Hepatocyte (in vitro differentiated cells): ENCODE measurements around the gene ACSS1. TPM values are rescaled to one million over a fixed set of nuclear protein-coding genes. Genes with fewer than 3 reads are reported as not detected.

Source experiments
- DNase-seq: peaks from one replicate; pipeline ENCODE4 v3.0.0-alpha.2; 2016; ENCODE audit warnings: low spot score
- H2AFZ ChIP-seq: fragments of 200-600 bp; sonication (generic); 2 replicates; pipeline ENCODE4 v1.6.0; 2016; ENCODE audit warnings: antibody characterized with exemption, mild to moderate bottlenecking
- H3K27ac ChIP-seq: fragments of 200-600 bp; sonication (generic); 2 replicates; pipeline ENCODE4 v1.5.1; 2016; ENCODE audit warnings: mild to moderate bottlenecking
- H3K27me3 ChIP-seq: fragments of 200-600 bp; sonication (generic); 2 replicates; pipeline ENCODE4 v1.6.1; 2016
- H3K36me3 ChIP-seq: fragments of 200-600 bp; sonication (generic); replicated peaks from 2 replicates; pipeline ENCODE4 v1.5.1; 2016; ENCODE audit warnings: low read depth; ENCODE audit not compliant: insufficient read depth
- H3K4me1 ChIP-seq: fragments of 200-600 bp; sonication (generic); 2 replicates; pipeline ENCODE4 v1.5.1; 2016; ENCODE audit warnings: mild to moderate bottlenecking, moderate library complexity; ENCODE audit not compliant: insufficient read depth
- H3K4me2 ChIP-seq: fragments of 200-600 bp; sonication (generic); 2 replicates; pipeline ENCODE4 v1.6.0; 2016
- H3K4me3 ChIP-seq: fragments of 200-600 bp; sonication (generic); 2 replicates; pipeline ENCODE4 v1.5.1; 2016; ENCODE audit warnings: mild to moderate bottlenecking
- H3K79me2 ChIP-seq: fragments of 200-600 bp; sonication (generic); 2 replicates; pipeline ENCODE4 v1.6.0; 2017; ENCODE audit warnings: mild to moderate bottlenecking
- H3K9me2 ChIP-seq: fragments of 200-600 bp; sonication (generic); replicated peaks from 2 replicates; pipeline ENCODE4 v1.6.0; 2017; ENCODE audit warnings: mild to moderate bottlenecking; ENCODE audit not compliant: insufficient read depth
- H3K9me3 ChIP-seq: fragments of 200-600 bp; sonication (generic); 2 replicates; pipeline ENCODE4 v1.5.1; 2016; ENCODE audit warnings: low read depth, mild to moderate bottlenecking
- H4K20me1 ChIP-seq: fragments of 200-600 bp; sonication (generic); 2 replicates; pipeline ENCODE4 v1.6.0; 2016; ENCODE audit warnings: mild to moderate bottlenecking; ENCODE audit not compliant: insufficient read depth, poor library complexity, severe bottlenecking
- CTCF ChIP-seq: fragments of 200-600 bp; sonication (generic); IDR thresholded peaks from 2 replicates; pipeline ENCODE4 v1.5.1; 2016; ENCODE audit warnings: antibody characterized with exemption, mild to moderate bottlenecking; ENCODE audit not compliant: poor library complexity
- EZH2 ChIP-seq: fragments of 200-600 bp; sonication (generic); IDR thresholded peaks from 2 replicates; pipeline ENCODE4 v1.6.1; 2016; ENCODE audit warnings: antibody characterized with exemption, mild to moderate bottlenecking, borderline replicate concordance
- EZH2phosphoT487 ChIP-seq: fragments of 200-600 bp; sonication (generic); IDR thresholded peaks from one replicate; pipeline ENCODE4 v1.6.1; 2018; ENCODE audit warnings: antibody characterized with exemption, mild to moderate bottlenecking, low read depth, moderate library complexity; ENCODE audit not compliant: unreplicated experiment, severe bottlenecking
- WGBS: methylation state at CpG from one replicate; pipeline ENCODE4 v1.1.6; 2016; ENCODE audit warnings: low lambda C conversion rate; ENCODE audit errors: missing lambda C conversion rate; 5-methylcytosine and 5-hydroxymethylcytosine counted together
- polyA plus RNA-seq: library from polyadenylated mRNA; unstranded; fragments of >200 nt; fragmentation: Nextera tagmentation; extraction: Ambion mirVana; gene quantifications from 2 replicates; pipeline ENCODE4 v1.2.1, GENCODE V29; 2016
- total RNA-seq: library from RNA; depleted of rRNA; stranded (reverse); fragments of >200 nt; gene quantifications from 2 replicates; pipeline ENCODE4 v1.2.3, GENCODE V29; 2014

ACSS1 gene
- total and polyA plus RNA-seq, 2 experiments from 2014 or later = 20.5 to 37.7 TPM

GRCh38 chr20:25081730-25082497, 24.0 kb upstream of the ACSS1 start, which contains the start of gene VSX1:
Gene VSX1, minus strand, starts transcription at chr20:25082141. Its CDS starts 45 bp downstream, at chr20:25082096.
- no peak within 1 kb of the TSS for H3K4me3 ChIP-seq
- H4K20me1 ChIP-seq = no peaks in the 10 kb centered on the region
- H3K27me3 ChIP-seq = peaks cover 98% of the 10 kb centered on the region
- H3K79me2 ChIP-seq = no peaks in the 10 kb centered on the region
- TF ChIP-seq CTCF (no peak), EZH2phosphoT487 (no peak), EZH2 (no peak)
- H3K36me3 ChIP-seq = no peaks in the 10 kb centered on the region
- H3K27ac ChIP-seq = no peak within 1 kb of the TSS
- H3K9me2 ChIP-seq = no peaks in the 10 kb centered on the region
- no peak for DNase-seq
- H2AFZ ChIP-seq = no peak within 1 kb of the TSS
- 16% methylated on average over 45 of the region's 67 CpGs for WGBS
- H3K4me2 ChIP-seq = peak within 1 kb of the TSS; percentile 71
- no peaks in the 10 kb centered on the region for H3K9me3 ChIP-seq
- no peaks in the 10 kb centered on the region for H3K4me1 ChIP-seq

- Histone ChIP-seq H3K27ac (no peak overlapping the region), H3K9me2 (no peaks in the 10 kb centered on the region), H3K36me3 (no peaks in the 10 kb centered on the region), H3K9me3 (no peaks in the 10 kb centered on the region), H3K4me1 (no peaks in the 10 kb centered on the region), H3K4me3 (no peak overlapping the region), H2AFZ (no peak overlapping the region), H4K20me1 (no peaks in the 10 kb centered on the region), H3K27me3 (peaks cover 97% of the 10 kb centered on the region), H3K79me2 (no peaks in the 10 kb centered on the region), H3K4me2 (peak overlapping the region; percentile 71)
- peak; percentile 71 for DNase-seq
- WGBS = 3% methylated on average over 48 of the region's 54 CpGs
- TF ChIP-seq EZH2 (peak; percentile 90), CTCF (no peak)
Measured at GRCh38 chr20:25081065-25081729, 23.3 kb upstream of the ACSS1 start.

DNA sequence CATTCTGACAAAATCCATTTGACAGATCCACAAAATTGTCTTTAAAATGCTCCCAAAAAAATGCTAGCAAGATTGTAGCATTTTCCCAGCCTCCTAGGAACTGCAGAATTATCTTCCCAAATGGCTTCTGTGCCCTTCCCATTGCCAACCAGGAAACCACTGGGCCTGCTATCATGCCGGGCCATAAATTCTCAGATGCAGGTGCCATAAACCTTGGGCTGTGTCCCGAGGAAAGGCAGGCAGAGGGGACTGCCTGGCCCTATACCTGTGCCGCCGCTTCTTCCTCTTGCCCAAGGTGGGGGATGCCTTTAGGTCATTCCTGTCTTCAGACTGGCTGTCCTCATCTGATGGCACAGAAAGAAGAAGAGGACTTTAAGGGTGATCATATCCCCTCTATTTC, 21.2 kb upstream of the ACSS1 start:
- Histone ChIP-seq H3K4me3 (no peak overlapping the region), H3K4me2 (no peak overlapping the region), H3K9me3 (no peaks in the 10 kb centered on the region), H3K27ac (no peak overlapping the region), H3K4me1 (no peaks in the 10 kb centered on the region), H3K36me3 (no peaks in the 10 kb centered on the region), H4K20me1 (no peaks in the 10 kb centered on the region), H3K9me2 (no peaks in the 10 kb centered on the region), H3K79me2 (no peaks in the 10 kb centered on the region), H3K27me3 (peaks cover 97% of the 10 kb centered on the region), H2AFZ (no peak overlapping the region)
- 85% methylated on average over 4 of the region's 4 CpGs for WGBS
- TF ChIP-seq CTCF = no peak
- no peak for TF ChIP-seq EZH2
- no peak for TF ChIP-seq EZH2phosphoT487
- DNase-seq = no peak
